Stimulated activated naive CD8-positive, alpha-beta T cell treated with anti-CD3 and anti-CD28 coated beads, Interleukin-15, Interleukin-2, amounts not matched to agents 100 U/mL and 50 U/mL, for 24 hours (primary cell): ENCODE measurements around the gene TECPR2.

ENCODE experiments used
- ATAC-seq: fragments of 150-1000 bp; cut with Tn5 transposase; one replicate; pipeline ENCODE4 v1.10.0; 2021
- DNase-seq: peaks from one replicate; pipeline ENCODE4 v3.0.0; 2021

TECPR2 gene

DNA sequence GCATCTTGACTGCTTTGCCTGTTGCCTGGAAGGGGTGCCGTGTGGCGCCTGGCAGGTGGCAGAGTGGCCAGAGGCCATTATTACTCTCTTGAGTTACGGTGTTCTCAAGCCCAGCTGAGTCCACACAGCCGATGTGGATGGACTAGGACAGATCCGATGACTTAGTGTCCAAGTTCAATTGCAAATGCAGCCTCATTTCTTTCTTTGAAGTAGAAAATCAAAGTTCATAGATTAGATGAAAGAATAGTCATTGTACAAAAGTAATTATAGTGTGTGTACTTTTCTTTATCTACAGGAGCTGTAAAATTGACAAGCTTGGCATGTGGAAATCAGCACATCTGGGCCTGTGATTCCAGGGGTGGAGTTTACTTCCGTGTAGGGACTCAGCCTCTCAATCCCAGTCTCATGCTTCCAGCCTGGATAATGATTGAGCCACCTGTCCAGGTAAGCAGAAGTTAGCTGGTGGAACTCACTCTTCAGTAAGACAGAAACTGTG lies 102.2 kb downstream of the TECPR2 start:
- ATAC-seq (no peak), DNase-seq (no peak)

DNA sequence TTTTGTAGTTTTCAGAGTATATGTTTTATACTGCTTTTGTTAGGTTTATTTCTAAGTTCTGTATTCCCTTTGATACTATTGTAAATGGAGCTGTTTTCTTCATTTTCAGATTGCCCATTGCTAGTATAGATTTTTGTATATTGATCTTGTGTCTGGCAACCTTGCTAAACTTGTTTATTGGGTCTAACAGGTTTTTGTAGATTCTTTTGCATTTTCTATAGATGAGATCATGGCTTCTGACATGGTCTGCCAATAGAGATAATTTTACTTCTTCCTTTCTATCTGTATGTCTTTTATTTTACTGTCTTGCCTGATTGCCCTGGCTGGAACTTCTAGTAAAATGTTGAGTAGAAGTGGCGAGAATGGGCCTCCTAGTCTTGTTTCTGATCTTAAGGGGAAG lies 106.5 kb downstream of the TECPR2 start:
- DNase-seq = no peak
- ATAC-seq = no peak

DNA sequence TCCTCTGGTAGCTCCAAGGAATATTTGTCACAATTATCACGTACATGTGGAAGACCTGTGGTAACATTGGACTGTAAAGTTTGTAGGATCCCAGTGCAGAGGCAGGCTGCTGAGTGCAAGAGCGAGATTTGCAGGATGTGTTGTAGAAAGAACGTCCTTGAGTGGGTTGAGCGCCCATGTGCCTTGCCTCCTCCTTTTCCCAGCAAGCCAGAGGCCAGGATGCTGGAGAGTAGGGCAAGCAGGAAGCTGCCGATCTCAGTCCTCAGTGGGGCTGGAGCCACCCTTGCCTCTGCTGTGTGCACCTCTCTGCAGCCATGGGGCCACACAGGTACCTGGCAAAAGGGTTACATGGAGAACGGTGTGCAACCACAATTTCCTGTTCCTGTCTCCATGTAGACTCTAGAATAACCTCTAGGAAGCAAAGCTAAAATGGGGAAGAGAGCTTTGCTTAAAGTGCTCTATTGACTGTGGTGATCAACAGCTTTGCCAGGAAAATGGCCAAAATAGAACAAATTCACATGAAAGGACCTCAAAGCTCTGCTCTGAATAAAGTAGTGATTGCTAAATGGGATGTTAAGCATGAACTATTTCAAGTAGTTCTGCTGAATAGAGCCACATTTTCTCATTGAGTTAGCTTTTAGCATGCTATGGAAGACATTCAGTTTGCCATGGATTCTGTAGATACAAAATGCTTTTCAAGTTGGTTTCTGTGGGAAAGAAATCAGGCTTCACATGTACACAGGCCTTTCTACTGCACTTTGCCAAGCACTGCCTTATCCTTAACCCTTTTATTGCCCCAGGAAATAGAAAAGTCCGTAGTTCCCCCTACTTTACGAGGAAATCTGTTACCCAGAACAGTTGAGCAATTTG lies 109.4 kb downstream of the TECPR2 start:
- no peak for DNase-seq
- ATAC-seq = no peak

DNA sequence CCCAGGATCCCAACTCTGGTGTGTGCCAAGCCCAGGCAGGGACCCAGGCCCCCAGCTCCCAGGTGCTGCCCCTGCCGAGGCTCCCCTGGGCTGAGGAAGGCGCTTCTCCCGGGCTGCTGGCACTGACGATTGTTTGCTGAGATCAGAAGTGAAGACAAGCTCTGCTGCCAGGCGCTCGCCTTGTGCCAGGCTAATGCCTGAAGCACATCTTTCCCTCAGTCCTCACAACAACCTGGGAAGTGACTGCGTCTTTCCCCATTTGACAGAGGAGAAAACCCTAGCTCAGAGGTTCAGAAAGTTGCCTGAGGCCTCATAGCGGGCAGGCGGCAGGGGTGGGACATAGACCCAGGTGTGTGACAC lies 110.0 kb downstream of the TECPR2 start:
- DNase-seq = no peak
- ATAC-seq = no peak

DNA sequence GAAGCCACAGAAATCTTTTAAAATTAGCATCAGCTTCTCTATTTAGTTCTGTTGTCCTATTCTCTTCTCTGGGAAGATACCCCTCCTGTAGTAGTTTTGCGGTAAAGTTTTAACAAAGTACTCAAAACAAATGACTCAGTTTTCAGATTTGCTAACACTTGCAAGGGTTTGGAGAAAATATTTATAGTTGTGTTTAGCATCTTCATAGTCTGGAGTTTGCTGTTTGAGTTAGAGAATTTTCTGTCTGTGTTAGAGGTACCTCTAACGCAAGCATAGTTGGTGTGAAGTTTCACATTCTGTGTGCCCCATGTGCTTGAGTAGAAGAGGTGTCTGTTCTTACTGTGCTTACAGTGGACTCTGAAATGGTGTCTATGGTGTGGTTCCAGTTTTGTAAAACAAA lies 110.8 kb downstream of the TECPR2 start:
- ATAC-seq = no peak
- no peak for DNase-seq

DNA sequence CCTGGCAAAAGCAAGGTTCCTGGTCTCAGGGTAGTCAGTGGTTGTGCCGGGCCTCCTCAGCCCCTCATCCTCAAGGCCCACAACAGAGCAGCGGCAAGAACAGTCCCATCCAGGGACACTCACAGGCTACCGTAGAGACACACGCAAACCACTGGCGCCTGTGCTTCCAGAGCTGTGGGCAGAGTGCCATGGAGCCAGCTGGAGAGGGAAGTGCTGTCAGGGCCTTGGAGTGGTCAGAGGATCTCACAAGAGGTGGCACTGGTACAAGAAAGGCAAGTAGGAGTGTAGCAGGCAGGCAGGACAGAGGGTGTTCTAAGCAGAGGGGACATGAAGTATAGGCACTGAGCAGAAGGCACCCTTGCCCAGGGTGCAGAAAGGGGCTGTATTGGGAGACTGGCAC lies 112.2 kb downstream of the TECPR2 start:
- DNase-seq = no peak
- ATAC-seq = no peak

DNA sequence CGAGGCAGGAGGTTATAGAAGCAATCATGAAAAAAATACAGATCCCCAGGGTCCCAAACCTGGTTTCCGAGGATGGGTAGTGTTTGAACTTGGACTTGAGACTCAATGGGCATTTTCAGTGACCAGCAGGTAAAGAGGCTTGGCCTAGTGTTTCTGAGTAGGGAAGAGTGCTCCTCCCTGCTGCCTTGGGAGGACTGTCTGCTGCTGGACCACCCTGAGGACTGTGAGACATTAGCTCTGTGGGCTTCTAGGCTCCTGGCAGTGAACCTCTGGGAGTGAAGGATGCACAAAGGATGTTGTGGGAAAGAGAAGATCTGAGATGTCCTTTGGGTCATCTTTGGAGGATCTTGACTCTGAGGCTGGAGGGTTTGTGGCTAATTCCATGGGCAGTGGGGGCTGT lies 116.4 kb downstream of the TECPR2 start:
- ATAC-seq (no peak), DNase-seq (no peak)

DNA sequence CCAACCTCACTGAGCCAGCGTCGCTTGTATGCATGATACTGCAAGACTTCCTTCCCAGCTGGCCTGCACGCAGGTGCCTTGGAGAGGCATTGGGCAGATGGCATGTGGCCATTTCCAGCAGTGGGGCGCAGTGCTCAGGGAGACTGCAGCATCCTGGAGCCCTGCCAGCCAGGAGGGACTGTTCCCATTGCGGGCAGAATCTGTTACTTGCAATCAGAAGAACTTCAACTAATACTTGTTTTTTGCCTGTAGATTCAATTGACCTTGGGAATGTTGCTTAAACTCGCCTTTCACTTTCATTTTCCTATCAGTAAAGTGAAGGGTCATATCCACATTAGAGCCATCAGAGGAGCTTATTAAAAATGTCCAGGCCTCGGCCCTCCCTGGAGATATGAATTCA lies 117.0 kb downstream of the TECPR2 start:
- DNase-seq = no peak
- ATAC-seq = no peak

DNA sequence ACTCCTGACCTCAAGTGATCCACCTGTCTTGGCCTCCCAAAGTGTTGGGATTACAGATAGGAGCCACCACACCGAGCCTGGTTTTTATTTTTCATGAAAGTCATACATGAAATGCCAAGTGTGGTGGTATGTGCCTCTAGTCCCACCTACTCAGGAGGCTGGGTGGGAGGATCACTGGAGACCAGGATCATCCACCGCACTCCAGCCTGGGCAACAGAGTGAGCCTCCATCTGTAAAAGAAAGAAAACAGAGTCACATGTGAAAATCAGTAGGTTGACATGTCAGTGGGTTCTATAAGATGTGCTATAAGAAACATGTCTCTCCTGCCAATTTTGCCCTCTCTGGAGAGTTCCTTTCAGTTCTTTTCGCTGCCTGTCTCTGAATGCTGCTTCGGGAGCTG lies 118.6 kb downstream of the TECPR2 start:
- ATAC-seq = no peak
- no peak for DNase-seq

DNA sequence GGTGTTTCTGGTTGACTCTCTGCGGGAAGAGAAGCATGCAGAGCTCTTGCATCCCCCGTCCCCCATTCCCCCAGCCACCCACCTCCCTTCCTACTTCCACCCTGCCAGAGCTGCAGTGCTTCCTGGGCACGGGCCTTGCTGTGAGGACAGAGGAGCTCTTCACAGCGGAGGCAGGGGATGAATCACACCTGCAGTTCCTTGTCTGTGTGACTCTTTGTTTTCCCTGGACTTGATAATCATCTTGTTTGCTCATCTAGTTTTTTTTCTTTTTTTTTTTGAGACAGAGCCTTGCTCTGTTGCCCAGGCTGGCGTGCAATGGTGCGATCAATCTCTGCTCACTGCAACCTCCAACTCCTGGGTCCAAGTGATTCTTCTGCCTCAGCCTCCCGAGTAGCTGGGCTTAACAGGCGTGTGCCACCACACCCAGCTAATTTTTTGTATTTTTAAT lies 119.1 kb downstream of the TECPR2 start:
- ATAC-seq (no peak), DNase-seq (no peak)

DNA sequence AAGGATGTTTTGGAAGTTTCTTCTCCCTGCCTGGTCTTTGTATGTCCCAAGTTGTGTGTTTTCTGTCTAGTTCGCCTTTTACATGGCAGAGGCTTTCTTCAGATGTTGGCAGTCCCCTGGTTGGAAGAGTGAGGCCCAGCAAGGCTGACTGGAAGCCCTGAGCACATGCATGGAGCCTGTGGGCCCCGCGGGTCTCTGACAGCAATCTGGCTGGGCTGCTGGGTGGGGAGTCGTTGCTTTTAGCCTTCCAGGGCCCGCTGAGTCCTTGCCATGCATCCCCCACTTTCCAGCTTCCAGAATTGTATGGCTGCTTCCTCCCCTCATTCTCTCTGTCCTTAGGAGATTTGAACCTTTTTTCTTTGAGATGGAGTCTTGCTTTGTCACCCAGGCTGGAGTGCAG lies 121.6 kb downstream of the TECPR2 start:
- no peak for DNase-seq
- ATAC-seq = no peak

DNA sequence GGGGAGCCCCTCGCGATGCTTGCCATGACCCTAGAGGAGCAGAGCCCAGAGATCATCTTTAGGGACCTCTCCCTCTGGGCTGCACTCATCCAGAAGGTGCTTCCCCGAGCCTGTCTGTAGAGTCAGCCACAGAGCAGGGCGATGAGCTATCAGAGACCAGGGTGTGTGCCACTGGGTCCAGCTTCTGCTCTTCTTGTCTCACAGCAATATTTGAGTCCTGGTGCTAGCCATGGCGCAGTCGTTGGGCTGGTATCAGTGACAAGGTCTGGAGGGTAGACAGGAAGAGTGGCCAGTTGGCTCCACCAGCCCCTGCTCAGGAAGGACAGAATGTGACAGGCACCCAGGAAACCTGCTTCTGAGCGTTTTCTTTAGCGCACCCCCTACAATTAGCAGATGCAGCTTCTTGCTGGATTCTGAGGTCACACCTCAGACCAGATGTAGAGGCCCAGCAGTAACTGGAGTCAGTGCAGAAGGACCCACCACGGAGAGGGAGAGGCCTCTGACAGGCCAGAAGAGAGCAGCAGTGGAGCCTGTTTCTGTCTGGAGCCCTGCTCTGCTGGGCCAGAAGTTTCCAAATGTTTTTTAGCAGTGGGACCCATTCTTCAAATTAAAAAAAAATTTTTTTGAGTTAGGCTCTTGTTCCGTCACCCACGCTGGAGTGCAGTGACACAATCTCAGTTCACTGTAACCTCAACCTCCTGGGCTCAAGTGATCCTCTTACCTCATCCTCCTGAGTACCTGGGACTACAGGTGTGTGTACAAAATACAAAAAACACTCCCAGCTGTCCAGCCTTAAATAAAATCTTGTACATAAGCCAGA lies 123.2 kb downstream of the TECPR2 start:
- DNase-seq (no peak), ATAC-seq (no peak)

DNA sequence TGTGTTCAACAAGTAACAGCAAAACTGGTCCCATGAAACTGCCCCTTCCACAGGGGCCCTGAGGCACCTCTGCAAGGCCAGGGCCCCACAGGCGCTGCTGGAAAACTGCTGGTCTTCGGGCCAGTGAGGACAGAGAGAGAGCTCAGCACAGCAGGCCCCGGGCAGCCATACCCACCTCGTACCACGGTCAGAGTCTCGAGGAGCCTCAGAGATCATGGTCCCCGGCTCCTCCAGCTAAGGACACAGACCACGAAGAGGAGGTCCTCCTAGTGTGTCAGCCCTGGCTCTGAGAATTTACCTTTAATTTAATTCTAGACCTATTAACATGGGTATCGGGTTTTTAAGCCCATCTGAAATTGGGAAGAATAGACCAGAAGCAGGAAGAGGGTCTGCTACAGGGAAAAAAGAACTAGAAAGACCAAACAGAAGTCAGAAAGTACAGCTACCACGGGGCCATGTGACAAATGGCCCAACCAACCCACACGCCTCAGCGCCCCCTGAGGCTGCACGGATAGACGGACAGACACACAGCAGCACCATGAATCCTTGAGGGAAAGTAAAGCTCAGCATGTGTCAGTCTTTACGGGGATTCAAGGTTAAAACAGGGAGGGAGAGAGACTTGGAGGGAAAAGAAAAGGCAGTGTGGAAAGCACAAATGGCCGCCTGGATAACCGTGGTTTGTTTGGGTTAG lies 123.9 kb downstream of the TECPR2 start:
- ATAC-seq (no peak), DNase-seq (no peak)

DNA sequence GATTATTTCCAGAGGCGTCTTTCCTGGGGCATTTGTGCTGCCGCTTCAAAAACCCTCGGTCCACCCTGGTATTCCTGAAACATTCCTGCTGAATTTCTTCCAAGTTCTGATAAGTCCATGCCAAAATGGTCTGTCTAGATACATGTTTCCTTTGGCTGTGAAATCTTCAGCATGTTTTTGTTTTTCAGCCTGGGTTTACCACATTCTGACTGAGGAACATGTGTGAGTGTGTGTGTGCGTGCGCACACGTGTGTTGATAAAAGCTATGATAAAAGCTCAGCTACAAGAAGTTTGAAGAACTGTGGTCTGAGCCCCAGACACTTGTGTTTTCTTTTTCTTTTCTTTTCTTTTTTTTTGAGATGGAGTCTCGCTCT lies 124.5 kb downstream of the TECPR2 start:
- ATAC-seq (no peak), DNase-seq (no peak)

DNA sequence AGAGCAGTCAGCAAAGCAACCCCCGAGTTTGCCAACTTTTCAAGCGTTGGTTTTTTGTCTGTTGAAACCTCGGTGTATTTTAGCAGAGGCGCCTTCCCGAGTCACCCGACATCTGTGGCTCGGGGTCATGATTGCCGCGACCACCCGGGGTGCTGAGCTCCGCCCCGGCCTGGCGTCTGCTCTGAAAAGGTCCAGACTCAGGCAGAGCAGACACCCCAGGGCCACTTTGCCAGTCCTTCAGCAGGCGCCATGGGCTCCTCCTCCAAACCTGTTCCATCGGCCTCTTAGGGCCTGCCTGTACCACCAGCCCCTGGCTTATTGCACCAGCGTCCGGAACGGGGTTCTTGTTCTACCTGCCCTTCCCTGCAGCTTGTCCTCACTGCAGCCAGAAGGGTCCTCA lies 127.7 kb downstream of the TECPR2 start:
- DNase-seq = no peak
- no peak for ATAC-seq

DNA sequence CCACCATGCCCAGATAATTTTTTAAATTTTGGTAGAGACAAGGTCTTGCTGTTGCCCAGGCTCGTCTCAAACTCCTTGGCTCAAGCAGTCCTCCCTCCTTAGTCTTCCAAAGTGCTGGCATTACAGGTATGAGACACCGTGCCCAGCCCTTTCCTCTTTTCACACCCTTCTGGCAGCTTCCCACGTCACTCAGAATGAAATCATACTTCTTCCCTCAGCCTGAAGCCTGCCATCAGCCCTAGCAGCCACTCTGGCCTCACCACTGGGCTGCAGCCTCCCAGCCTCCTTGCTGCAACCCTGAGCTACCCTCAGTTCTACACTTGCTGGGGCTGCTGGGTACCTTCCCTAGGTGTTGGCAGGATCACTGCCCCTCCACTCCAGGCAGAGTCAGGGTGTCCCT lies 128.6 kb downstream of the TECPR2 start:
- DNase-seq (no peak), ATAC-seq (no peak)

DNA sequence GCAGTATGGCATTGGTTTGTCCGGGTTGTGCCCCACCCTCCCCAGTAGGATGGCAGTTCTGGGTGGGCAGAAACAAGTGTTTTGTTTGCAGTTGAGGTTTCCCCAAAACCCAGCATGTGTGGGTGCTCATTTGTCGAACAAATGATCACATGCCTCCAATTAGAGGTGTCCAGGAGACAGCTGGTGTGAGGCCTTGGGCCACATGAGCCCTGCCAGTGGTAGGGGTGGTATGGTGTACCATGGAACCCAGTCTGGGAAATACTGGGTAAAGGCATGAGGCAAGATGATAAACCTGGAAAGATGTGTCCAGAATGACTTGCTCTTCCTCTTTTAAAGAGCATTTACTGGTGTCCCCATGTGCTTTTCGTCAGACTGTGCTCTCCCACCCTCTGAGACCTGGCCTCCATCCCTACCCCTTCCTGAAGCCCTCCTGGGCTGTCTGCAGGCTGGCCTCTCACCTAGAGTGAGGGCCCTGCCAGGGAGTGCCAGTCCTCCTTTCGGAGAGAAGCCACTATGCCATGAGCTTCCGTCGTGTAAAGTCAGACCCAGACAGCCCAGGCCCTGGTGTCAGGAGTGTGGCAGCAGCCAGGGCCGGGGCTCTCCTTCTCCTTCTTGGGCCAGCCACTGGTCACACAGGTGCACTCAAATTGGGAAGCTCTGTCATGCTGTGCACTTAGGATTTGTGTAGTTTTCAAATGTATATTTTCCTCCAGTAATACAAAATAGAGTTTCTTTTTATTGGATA lies 129.2 kb downstream of the TECPR2 start:
- DNase-seq = no peak
- no peak for ATAC-seq

DNA sequence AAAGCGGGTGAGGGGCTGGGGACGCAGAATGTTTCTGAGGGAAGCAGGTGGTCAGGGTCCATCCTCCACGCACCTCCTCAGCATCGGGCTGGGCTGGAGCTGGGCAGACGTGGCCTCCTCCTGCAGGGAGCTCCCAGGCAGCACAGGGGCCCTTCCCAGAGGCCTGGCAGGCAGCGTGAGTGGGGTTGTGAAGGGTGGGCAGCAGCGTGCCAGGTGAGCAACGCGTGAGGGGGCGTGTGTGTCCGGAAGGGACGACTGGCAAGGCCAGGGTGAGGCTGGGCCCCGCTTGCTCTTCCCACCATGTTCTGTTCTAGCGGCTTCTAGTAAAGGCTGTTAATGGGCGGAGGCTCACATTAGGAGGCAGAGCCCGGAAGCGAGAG lies 129.8 kb downstream of the TECPR2 start:
- ATAC-seq = no peak
- no peak for DNase-seq

DNA sequence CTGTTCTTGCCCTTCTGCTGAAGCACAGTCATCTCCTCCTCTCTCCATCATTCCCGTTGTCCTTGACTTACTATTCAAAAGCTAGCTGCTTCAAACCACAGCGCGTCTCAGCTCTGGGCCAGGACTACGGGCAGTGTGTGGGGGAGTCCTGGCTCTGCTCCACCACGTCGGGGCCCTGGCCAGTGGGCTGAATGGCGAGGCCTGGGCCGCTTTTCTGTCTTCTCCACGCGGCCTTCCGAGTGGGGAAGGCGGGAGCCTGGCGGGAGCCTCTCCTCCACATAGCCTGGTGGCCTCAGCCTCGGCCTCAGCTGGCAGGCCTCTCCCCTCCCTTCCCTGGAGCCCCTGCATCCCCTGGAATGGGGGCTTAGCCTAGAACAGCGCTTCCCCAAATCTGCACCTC lies 130.4 kb downstream of the TECPR2 start:
- no peak for ATAC-seq

DNA sequence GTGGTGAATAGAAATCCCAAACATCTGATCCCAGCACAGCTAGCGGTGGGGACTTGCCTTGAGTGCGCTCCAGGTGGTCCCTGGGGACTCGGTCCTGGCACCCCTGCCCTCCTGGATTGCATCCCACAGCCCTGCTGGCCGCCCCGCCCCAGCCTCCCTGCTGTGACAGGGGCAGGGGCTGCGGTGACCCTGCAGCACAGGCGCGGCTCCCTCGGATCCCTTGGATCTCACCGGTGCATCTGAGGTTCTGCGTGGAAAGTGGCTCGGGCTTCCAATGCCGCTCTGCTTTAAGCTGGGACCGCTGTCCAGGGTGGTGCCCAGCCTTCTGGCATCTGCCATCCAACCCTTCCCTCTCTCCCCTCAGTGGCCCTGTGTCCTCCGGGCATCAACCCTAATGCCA lies 130.8 kb downstream of the TECPR2 start:
- no peak for DNase-seq
- no peak for ATAC-seq

More for the DNA sequence above, 130.4 kb downstream of the TECPR2 start:
- no peak for DNase-seq

DNA sequence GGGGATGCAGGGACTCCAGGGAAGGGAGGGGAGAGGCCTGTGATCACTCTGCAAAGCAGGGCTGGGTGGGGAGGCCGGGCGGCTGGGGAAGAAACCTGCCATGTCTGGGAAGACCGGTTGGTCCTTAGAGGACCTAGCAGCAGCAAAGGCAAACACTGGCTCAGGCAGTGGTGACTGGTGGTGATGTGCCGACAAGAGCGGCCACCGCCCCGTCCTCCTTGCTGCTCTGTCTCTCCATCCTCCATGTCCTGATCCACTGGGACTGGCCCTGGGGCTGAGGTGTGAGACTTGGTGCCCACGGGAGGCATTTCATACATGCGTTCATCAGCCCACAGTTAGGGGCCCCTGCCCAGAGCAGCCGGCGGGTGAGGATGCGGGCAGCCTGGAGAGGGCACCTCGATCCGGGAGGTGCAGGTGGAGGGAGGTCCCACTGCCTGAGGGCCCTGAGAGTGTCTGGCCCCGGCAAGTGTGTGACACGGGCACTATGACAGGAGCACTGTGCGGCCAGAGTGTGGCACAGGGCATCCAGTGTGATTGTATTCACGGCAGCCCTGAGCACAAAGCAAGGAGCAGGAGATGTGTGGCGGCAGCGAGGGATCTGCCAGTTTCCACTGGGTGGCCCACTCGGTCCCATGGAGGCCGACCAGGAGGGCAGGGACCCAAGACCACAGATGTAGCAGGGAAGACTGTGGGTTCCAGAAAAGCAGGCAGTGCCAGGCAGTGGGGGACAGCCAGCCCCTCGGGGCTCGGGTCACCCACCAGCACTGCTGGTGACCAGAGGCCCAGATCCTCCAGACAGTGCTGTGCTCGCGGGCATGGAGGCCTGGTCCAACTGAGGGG lies 133.0 kb downstream of the TECPR2 start:
- ATAC-seq (no peak), DNase-seq (no peak)
